ENCODE results near the gene SEPTIN1.
"Not testable (repeated sequence)": the region's sequence is repeated elsewhere in the genome, so short reads cannot be mapped to it uniquely, and the experiment has no call there.

Gene SEPTIN1

DNA sequence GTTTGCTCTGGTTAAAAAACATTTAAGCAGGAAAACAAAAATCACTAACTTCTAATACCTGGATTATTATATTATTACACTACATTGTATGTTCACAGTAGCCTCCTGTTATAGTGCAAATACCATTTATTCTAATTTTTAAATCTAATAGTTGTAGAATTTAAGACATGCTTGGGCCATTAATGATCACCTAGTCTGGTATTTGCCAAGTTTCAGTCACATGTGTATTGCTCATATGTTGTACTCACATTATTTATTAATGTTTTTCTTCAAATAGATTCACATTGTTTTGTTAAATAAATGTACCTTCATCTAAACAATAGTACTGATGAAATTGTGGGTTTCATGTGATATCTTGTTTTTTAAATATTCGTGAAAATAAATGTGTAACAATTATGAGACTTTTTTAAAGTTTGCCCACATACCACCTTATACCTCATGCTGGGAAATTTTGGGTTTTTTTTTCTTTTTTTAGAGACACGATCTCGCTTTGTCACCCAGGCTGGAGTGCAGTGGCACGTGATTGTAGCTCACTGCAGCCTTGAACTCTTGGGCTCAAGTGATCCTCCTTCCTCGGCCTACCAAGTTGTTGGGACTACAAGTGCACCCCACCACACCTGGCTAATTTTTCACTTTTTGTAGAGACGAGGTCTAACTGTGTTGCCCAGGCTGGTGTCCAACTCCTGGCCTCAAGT, 30.9 kb upstream of the SEPTIN1 start:
- TF ChIP-seq POLR2A (IDR thresholded peaks at IDR 0.05; ENCODE audit: low read length) (no peak), GATA1 (IDR thresholded peaks at IDR 0.05; ENCODE audit: low read depth, low read length) (no peak)
- no peak for DNase-seq

DNA sequence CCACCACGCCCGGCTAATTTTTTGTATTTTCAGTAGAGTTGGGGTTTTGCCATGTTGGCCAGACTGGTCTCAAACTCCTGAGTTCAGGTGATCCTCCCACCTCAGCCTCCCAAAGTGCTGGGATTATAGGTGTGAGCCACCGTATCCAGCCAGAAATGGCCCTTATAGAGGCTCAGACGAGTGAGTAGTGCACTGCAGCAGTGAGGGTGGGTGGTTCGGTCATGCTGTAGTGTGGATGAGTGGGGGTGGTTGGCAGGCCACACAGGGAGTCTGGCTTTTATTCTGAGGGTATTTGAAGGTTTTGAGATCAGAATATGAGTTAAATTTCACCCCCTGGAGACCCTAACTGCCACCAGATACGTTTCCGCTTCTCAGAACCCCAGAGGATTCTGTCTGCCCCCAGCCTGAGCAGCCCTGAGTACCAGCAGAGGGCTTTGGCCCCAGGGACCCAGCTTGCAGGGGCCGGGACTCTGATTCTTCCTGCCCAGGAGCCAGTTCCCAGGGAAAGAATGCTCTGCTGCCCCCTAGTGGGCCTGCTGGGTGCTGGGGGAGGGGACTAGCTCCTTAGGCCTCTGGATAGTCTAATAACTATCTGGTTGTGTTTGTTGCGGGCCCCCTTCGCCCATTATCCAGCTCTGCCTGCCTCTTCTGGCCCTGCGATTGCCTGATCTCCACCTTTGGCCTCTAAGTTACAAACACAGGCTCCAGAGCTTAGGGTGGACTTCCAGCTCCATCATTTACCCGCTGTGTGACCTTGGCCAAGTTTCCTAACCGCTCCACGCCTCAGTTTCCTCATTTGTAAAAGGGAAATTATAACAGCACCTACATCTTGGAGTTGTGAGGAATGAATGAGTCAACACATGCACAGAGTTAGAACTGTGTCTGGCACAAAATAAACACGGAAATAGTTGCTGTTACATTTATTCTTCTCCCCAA, 27.0 kb upstream of the SEPTIN1 start:
- peak; percentile 88 to 93 for DNase-seq
- TF ChIP-seq GATA1 (IDR thresholded peaks at IDR 0.05; ENCODE audit: low read depth, low read length) (no peak), POLR2A (IDR thresholded peaks at IDR 0.05; ENCODE audit: low read length) (no peak)

DNA sequence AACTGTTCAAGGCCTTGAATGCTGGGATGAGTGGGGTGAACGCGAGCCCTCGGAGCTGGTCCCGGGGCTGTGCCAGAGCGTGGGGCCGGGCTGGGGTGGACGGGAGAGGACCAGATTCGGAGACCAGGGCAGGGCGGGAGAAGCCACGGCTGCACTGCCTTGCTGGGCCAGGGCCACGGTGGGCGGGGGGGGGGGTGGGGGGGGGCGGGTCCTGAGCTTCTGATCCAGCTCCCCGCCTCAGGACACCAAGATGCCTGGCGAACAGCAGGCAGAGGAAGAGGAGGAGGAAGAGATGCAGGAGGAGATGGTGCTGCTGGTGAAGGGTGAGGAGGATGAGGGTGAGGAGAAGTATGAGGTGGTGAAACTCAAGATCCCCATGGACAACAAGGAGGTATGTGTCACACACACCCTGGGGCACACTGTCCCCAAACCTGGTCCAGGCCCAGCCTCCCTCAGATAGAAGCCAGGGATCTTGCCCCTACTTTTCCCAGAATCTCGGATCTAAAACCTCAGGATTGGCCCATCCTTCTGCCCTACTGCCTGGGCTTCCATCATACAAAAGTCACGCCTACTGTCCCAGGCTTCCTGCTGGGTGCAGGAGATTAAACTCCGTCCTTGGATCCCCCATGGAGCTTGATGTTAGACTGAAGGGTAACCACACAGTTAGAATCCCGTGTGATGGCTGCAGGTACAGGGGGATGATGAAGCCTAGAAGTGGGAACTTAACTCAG, 25.6 kb upstream of the SEPTIN1 start:
- peak; percentile 9 for TF ChIP-seq POLR2A (IDR thresholded peaks at IDR 0.05; ENCODE audit: low read length)
- no peak for TF ChIP-seq GATA1 (IDR thresholded peaks at IDR 0.05; ENCODE audit: low read depth, low read length)
- DNase-seq = no peak

DNA sequence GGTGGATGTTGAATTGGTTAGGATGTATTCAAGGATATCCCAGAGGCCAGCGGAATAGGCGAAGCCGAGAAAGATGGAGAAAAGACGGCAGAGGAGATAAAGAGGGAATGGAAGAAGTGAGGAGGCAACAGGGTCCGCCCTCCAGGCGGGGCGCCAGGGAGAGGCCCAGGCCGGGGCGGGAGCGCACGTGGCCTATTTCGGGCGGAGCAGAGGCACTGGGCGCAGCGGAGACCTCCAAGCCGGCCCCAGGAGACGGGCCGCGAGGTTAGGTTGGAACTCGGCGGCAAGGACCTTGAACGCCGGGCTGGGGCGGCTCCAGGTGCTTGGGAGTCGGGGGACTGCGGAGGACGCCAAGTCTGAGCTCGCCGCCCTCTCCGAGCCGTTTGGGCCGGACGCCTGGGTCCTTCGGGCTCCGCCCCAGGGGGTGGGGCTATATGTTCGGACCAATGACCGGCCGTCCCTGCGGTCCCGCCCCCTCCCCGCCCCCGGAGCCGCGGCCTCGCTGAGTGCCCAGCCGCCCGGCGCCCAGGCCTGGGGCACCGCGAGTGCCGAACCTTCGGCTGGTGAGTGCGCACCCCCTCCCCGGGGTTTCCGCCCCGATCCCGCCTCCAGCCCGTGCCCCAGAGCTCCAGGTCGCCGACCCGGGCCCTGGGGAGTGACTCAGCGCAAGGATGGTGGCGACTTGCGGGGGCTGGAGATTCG, 24.9 kb upstream of the SEPTIN1 start, which contains the start of gene ZNF771:
ZNF771 (plus strand) TSS at position 505 of the 702 bp plus-strand sequence. CDS start 448 bp downstream, outside the sequence.
- TF ChIP-seq GATA1 (IDR thresholded peaks at IDR 0.05; ENCODE audit: low read depth, low read length) = no peak
- peak; percentile 71 for TF ChIP-seq POLR2A (IDR thresholded peaks at IDR 0.05; ENCODE audit: low read length)
- DNase-seq = peak; percentile 93 to 96

DNA sequence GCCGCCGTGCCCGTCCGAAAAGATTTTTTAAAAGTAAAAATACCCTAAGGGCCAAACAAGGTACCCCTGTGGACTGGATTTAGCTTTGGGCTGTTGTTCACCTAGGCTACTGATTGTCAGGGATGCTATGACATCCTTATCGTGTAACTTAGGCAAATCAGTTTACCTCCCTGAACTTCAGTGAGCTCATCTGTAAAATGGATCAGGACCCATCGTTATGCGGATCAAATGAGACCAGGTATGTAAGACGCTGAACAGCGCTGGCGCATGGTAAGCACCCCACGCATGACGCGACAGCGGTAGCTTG, 24.4 kb upstream of the SEPTIN1 start:
- no peak for DNase-seq
- TF ChIP-seq GATA1 (IDR thresholded peaks at IDR 0.05; ENCODE audit: low read depth, low read length) = no peak
- TF ChIP-seq POLR2A (IDR thresholded peaks at IDR 0.05; ENCODE audit: low read length) = no peak

DNA sequence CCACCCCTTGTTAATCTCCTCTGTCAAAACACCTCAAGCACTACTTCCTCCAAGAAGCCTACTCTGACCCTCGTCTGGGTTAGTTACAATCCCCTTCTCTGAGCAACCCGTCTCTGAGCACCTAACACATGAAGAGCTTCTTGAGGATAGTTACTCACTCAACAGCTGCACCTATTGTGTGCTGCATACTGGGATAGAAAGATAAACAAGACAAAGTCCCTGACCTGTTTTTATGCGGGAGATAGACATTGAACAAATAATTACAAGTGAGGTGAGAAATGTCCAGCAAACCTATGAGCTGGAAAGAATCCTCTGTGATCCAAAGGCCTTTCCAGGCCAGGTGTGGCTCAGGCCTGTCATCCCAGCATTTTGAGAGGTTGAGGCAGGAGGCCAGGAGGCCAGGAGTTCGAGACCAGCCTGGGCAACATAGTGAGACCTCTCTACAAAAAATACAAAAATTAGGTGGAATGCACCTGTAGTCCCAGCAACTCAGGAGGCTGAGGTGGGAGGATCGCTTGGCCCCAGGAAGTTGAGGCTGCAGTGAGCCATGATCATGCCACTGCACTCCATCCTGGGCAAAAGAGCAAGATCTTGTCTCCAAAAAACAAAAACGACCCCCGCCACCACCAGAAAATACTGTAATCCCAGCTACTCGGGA, 19.5 kb upstream of the SEPTIN1 start:
- no peak for DNase-seq
- TF ChIP-seq POLR2A (IDR thresholded peaks at IDR 0.05; ENCODE audit: low read length) = no peak
- no peak for TF ChIP-seq GATA1 (IDR thresholded peaks at IDR 0.05; ENCODE audit: low read depth, low read length)

DNA sequence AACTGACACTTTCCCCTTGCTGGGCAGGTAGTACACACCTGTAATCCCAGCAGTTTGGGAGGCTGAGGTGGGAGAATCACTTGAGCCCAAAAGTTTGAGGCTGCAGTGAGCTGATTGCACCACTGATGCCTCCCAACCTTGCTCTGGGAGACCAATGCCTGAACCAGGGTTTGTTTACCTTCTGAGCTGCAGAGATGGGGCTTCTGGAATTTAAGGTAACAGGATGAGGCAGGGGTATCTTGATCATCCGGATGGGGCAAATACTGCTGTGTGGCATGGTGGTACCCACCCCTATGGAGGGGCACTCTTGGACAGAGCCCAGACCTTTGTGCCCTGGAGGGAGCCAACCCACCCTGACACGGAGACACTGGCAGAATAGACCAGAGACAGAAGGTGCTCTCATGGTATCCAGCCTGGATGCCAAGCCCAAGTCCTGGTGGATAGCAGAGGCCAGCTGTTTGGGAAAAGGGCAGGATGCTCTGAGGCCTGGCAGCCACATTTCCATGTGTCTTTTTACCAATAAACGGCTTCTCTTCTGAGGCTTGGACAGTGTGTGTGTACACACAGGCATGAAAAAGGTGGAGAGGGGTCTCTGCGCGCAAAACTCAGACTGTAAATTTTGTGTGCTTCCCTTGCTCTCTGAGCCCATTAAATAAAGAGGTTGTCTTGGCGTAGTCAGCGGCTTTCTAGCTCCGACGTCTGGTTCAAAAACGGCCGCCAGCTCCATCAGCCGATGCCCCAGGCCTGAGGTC, 17.2 kb upstream of the SEPTIN1 start:
- no peak for DNase-seq
- TF ChIP-seq GATA1 (IDR thresholded peaks at IDR 0.05; ENCODE audit: low read depth, low read length) (no peak), POLR2A (IDR thresholded peaks at IDR 0.05; ENCODE audit: low read length) (no peak)

DNA sequence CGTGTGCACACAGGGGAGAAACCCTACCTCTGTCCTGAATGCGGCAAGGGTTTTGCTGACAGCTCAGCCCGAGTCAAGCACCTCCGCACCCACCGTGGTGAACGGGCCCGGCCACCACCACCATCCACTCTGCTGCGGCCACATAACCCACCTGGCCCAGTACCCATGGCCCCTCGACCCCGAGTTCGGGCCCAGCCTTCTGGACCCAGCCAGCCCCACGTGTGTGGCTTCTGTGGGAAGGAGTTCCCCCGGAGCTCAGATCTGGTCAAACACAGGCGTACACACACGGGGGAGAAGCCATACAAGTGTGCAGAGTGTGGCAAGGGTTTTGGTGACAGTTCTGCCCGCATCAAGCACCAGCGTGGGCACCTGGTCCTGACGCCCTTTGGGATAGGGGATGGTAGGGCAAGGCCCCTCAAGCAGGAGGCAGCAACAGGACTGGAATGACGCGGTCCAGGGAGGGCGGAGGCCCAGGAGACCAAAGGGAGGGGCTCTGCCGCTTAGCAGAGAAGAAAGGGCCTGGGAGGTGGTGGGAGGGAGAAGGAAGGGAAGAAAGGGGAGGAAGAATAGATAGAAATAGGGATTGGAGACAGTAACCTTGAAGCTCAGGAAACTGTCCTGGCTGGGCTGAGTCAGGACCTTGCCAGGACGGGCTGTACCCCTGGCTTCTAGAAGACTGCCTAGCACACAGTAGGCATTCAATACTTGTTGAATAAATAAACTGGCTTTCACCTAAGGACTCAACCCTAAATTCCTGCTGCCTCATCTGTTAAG, 16.5 kb upstream of the SEPTIN1 start:
- DNase-seq = no peak
- no peak for TF ChIP-seq GATA1 (IDR thresholded peaks at IDR 0.05; ENCODE audit: low read depth, low read length)

DNA sequence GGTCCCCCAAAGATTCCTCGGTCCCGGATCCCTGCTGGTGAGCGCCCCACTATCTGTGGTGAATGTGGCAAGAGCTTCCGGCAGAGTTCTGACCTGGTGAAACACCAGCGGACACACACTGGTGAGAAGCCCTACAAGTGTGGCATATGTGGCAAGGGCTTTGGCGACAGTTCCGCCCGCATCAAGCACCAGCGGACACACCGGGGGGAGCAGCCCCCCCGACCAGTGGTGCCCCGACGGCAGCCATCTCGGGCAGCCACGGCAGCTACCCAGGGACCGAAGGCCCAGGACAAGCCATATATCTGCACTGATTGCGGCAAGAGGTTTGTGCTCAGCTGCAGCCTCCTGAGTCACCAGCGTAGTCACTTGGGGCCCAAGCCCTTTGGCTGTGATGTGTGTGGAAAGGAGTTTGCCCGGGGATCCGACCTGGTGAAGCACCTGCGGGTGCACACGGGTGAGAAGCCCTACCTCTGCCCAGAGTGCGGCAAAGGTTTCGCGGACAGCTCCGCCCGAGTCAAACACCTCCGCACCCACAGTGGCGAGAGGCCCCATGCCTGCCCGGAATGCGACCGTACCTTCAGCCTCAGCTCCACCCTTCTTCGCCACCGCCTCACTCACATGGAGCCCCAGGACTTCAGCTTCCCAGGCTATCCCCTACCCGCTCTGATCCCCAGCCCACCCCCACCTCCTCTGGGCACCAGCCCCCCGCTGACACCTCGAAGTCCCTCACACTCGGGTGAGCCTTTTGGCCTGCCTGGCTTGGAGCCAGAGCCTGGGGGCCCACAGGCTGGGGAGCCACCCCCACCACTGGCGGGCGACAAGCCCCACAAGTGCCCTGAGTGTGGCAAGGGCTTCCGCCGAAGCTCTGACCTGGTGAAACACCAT, 15.7 kb upstream of the SEPTIN1 start:
- DNase-seq = no peak
- no peak for TF ChIP-seq POLR2A (IDR thresholded peaks at IDR 0.05; ENCODE audit: low read length)
- no peak for TF ChIP-seq GATA1 (IDR thresholded peaks at IDR 0.05; ENCODE audit: low read depth, low read length)

DNA sequence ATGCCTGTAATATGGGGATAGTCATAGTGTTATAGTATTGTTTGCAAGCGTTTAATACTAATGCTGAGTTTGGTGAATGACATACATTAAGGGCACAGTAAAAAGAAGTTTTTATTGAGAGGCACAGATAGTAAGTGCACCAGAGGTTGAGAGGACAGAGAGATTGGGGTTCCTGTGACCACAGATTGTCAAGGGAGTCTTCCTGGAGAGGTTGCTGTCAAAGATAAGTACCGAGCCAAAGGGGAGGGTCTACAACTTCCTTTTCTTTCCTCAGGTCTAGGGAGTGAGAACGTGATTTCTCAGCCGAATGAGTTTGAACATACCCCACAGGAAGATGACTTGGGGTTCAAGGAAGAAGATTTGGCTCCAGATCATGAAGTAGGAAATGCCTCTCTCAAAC, 14.7 kb upstream of the SEPTIN1 start:
- TF ChIP-seq GATA1 (IDR thresholded peaks at IDR 0.05; ENCODE audit: low read depth, low read length) (no peak), POLR2A (IDR thresholded peaks at IDR 0.05; ENCODE audit: low read length) (no peak)
- no peak for DNase-seq

DNA sequence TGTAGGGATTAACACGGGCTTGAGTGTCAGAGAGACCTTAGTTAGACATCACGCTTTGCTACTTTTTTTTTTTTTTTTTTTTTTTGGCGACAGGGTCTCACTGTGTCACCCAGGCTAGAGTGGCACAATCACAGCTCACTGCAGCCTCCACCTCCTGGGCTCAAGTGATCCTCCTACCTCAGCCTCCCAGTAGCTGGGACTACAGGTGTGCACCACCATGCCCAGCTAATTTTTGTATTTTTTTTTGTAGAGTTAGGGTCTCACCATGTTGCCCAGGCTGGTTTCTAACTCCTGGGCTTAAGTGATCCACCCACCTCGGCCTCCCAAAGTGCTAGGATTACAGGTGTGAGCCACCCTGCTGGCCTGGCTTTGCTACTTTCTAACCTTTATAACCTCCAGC, 14.3 kb upstream of the SEPTIN1 start:
- not testable (repeated sequence) for DNase-seq

Measured in erythroblast (primary cell).